ENCODE measurements around the gene YTHDF1. TPM values are rescaled to one million over a fixed set of nuclear protein-coding genes. Genes with fewer than 3 reads are reported as not detected.

Gene YTHDF1
- total RNA-seq, 1 donor from 2014 or later, result 27.1 TPM

DNA sequence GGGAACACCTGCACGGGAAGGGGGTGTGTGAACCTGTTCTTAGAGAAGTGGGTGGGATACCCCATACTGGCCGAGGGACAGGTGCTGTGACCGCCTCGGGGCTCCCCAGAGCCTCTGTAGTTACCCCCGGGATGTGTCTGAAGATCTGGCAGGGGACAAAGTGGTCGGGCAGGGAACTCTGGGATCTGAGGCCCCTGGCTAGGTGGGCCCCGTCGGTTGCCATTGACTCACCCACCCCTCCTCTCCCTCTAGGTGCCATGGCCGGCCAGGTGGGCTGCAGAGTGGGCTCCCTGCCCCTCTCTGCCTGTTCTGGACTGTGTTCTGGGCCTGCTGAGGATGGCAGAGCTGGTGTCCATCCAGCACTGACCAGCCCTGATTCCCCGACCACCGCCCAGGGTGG lies 24.1 kb upstream of the YTHDF1 start:
- Histone ChIP-seq H3K36me3 (ENCODE audit: control insufficient read depth, insufficient read depth, low read length) (no peaks in the 10 kb centered on the region), H3K27me3 (ENCODE audit: control insufficient read depth, insufficient read depth, low read length) (no peaks in the 10 kb centered on the region), H3K4me3 (ENCODE audit: low read depth, low read length) (no peak overlapping the region)
- DNase-seq (ENCODE audit: low read depth) (no peak), FAIRE-seq (no peak)
- TF ChIP-seq, protein P1, sequence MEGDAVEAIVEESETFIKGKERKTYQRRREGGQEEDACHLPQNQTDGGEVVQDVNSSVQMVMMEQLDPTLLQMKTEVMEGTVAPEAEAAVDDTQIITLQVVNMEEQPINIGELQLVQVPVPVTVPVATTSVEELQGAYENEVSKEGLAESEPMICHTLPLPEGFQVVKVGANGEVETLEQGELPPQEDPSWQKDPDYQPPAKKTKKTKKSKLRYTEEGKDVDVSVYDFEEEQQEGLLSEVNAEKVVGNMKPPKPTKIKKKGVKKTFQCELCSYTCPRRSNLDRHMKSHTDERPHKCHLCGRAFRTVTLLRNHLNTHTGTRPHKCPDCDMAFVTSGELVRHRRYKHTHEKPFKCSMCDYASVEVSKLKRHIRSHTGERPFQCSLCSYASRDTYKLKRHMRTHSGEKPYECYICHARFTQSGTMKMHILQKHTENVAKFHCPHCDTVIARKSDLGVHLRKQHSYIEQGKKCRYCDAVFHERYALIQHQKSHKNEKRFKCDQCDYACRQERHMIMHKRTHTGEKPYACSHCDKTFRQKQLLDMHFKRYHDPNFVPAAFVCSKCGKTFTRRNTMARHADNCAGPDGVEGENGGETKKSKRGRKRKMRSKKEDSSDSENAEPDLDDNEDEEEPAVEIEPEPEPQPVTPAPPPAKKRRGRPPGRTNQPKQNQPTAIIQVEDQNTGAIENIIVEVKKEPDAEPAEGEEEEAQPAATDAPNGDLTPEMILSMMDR (IDR thresholded peaks at IDR 0.05; ENCODE audit: insufficient read depth, low read length, severe bottlenecking), result no peak

DNA sequence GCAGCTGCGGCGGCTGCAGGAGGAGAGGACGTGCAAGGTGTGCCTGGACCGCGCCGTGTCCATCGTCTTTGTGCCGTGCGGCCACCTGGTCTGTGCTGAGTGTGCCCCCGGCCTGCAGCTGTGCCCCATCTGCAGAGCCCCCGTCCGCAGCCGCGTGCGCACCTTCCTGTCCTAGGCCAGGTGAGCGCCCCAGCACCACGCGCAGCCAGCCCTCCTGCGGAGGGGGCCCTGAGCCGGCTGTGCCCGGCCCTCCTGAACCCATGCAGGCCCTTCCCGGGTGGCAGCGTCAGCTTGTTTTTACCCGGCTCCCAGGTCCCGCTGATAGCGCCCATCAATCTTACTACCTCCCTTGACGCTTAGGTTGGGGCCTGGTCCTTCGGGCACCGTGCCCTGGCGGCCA lies 23.5 kb upstream of the YTHDF1 start:
- FAIRE-seq, result no peak
- TF ChIP-seq, protein P1 (IDR thresholded peaks at IDR 0.05; ENCODE audit: insufficient read depth, low read length, severe bottlenecking), result no peak
- no peaks in the 10 kb centered on the region for H3K27me3 ChIP-seq (ENCODE audit: control insufficient read depth, insufficient read depth, low read length)
- H3K4me3 ChIP-seq (ENCODE audit: low read depth, low read length), result no peak overlapping the region
- no peak for DNase-seq (ENCODE audit: low read depth)
- no peaks in the 10 kb centered on the region for H3K36me3 ChIP-seq (ENCODE audit: control insufficient read depth, insufficient read depth, low read length)

DNA sequence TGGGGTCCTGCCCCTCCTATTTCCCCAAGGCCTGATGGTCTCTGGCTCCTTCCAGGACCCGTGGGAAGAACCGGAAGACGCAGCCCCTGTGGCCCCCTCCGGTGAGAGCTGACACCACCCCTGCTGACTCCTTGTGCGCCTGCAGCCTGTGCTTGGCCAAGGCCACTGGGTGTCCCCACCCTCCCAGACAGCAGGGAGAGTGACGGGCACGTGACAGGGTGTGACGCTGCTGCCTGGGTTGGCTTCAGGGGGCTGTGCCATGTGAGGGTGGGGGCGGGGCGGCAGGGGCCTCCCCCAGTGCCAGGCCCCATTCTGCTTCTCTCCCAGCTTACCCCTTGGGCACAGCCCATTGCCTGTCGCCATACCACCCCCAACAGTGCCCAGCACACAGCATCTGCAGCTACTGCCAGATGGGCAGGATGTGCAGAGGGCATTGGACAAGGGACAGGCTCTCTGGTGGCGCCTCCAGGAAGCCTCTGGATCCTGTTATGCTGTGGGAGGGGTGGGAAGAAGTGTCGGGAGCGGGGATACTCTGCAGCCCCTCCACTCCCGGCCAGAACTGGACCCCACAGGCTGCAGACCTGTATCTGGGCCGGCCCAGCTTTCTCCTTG lies 22.7 kb upstream of the YTHDF1 start:
- FAIRE-seq (no peak), DNase-seq (ENCODE audit: low read depth) (no peak)
- H3K27me3 ChIP-seq (ENCODE audit: control insufficient read depth, insufficient read depth, low read length), result no peaks in the 10 kb centered on the region
- H3K4me3 ChIP-seq (ENCODE audit: low read depth, low read length), result no peak overlapping the region
- H3K36me3 ChIP-seq (ENCODE audit: control insufficient read depth, insufficient read depth, low read length), result no peaks in the 10 kb centered on the region
- TF ChIP-seq, protein P1 (IDR thresholded peaks at IDR 0.05; ENCODE audit: insufficient read depth, low read length, severe bottlenecking), result no peak

DNA sequence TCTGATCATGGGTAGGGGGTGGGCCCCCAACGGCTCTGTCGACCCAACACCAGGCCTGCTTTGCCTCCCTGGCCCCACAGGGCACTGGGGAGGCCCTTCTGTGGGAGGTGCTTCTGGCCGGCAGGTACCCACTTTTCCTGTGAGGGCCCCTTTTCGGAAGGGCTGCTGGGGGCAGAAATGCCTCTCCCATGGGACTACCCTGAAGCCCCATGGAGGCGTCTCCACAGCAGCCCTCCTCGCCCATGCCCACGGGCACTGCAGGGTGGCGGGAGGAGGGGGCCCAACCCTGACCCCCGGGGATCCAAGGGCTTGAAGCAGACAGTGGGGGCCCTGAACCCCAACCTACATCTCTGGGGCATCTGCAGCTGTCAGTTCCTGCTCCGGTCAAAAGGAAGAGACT lies 22.1 kb upstream of the YTHDF1 start:
- Histone ChIP-seq H3K4me3 (ENCODE audit: low read depth, low read length) (no peak overlapping the region), H3K36me3 (ENCODE audit: control insufficient read depth, insufficient read depth, low read length) (no peaks in the 10 kb centered on the region), H3K27me3 (ENCODE audit: control insufficient read depth, insufficient read depth, low read length) (no peaks in the 10 kb centered on the region)
- FAIRE-seq (no peak), DNase-seq (ENCODE audit: low read depth) (no peak)
- TF ChIP-seq, protein P1 (IDR thresholded peaks at IDR 0.05; ENCODE audit: insufficient read depth, low read length, severe bottlenecking), result no peak

DNA sequence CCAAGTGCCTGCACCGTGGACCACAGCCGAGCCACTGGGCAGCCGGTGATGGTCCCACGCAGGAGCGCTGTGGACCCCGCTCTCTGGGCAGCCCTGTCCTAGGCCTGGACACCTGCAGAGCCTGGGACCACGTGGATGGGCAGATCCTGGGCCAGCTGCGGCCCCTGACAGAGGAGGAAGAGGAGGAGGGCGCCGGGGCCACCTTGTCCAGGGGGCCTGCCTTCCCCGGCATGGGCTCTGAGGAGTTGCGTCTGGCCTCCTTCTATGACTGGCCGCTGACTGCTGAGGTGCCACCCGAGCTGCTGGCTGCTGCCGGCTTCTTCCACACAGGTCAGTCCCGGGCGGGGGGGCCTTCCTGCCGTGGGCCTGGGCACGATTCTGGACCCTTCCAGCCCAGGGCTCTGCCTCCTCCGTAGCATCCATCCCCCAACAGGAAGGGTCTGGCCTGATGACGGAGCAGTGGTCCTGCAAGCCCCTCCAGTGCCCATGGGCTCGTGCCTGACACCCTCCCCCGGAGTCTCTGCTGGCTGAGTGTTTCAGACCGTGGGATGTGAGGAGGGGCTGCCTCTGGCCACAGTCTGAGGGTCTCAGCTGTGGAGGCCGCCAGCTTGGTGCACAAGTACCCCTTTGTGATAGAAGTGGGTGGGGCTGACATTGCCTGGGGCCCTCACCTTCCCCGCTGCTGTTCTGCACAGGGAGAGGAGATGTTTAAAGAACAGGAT lies 20.3 kb upstream of the YTHDF1 start:
- TF ChIP-seq, protein P1 (IDR thresholded peaks at IDR 0.05; ENCODE audit: insufficient read depth, low read length, severe bottlenecking), result no peak

More for the DNA sequence above, 20.3 kb upstream of the YTHDF1 start:
- Histone ChIP-seq H3K36me3 (ENCODE audit: control insufficient read depth, insufficient read depth, low read length) (no peaks in the 10 kb centered on the region), H3K27me3 (ENCODE audit: control insufficient read depth, insufficient read depth, low read length) (no peaks in the 10 kb centered on the region), H3K4me3 (ENCODE audit: low read depth, low read length) (no peak overlapping the region)
- DNase-seq (ENCODE audit: low read depth) (no peak), FAIRE-seq (no peak)

Measured in bronchial epithelial cell (primary cell).